Pons (tissue), 1 donor: ENCODE measurements around the gene PLA1A.
"Not testable (repeated sequence)": the region's sequence is repeated elsewhere in the genome, so short reads cannot be mapped to it uniquely, and the experiment has no call there.

Experiments used
- DNase-seq: peaks from one replicate; pipeline ENCODE4 v3.0.0-alpha.2; 2016; ENCODE audit warnings: low spot score

Gene PLA1A

GRCh38 chr3:119579366-119580066 is 18.2 kb upstream of the PLA1A start, which contains the start of gene ADPRH:
Gene ADPRH, plus strand, starts transcription at chr3:119579492. Its CDS starts 2,678 bp downstream, at chr3:119582170.
- DNase-seq: no peak

DNA sequence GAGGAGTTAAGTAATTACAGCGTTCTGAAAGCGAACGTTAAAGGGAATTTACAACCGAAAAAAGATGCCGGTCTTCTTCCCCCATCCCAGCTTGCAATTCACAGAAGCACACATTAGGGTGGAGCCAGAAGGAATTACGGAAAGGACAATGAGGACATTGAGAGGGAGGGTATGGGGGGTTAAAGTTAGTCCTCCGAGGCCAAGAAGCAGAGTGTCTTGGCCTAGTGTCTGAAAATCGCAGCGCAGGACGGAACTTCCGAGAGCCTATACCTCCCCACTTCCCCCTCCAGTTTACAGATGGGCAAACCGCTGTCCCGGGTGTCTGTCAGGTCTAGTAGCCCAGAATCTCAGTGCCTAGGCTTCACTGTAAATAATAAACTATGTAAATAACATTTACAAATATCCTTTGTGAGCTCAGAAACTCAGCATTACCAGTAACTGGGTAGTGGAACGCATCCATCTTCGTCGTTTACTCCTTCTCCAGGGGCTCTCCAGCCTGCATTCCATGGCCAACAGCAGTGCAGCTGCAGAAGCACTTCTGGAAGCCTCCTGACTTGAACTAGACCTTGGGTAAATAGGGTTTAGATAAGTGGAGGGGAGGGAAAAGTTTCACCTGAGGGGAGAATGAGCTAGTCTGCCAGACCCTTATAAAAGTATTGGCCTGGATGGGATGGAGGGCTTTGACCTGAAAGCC is 17.5 kb upstream of the PLA1A start:
- peak; percentile 37 for DNase-seq

GRCh38 chr3:119582178-119582577 is 15.5 kb upstream of the PLA1A start:
- DNase-seq: no peak

GRCh38 chr3:119585208-119585607 is 12.5 kb upstream of the PLA1A start:
- no peak for DNase-seq

- no peak for DNase-seq
Measured at GRCh38 chr3:119585856-119586570, 11.7 kb upstream of the PLA1A start.

DNA sequence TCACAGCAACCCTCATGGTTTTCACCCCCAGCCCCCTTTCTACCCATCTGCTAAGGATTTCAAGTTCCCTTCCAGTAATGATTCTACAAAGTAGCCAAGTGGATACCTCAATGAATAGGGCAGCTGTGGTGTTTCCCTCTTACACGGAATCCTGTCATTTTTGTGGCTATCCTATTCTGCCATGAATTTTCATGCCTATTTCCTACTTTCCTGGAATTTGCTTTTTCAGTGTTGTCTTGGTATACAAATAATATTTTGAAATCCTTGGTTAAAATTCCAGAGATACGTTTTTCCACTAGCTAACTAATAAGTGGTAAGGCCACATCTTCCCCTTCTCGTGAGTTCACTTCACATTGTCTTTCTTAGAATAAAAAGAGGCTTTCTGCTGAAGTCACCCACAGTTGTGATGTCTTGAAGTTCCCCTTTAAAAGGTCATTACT is 10.9 kb upstream of the PLA1A start:
- DNase-seq: no peak

DNA sequence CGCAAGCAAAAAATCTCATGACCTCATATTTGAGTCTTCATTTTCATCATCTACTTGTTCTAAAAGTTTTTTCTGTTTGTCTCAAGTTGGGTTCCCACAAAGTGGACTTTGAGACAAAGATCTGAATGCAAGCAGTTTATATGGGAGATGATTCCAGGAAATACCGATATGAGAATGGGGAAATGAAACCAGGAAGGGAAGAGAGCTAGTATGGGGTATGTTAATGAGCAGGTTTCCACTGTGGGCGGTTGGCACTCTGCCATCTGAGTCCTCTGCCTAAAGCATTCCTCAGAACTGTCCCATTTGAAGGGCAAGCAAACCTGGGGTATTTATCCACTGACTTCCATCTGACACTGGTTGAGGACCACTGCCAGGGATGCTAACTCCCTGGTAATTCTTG is 9.6 kb upstream of the PLA1A start:
- DNase-seq: peak; percentile 74

GRCh38 chr3:119589102-119589773 is 8.4 kb upstream of the PLA1A start:
- no peak for DNase-seq

GRCh38 chr3:119590706-119591105 is 7.0 kb upstream of the PLA1A start:
- no peak for DNase-seq

DNA sequence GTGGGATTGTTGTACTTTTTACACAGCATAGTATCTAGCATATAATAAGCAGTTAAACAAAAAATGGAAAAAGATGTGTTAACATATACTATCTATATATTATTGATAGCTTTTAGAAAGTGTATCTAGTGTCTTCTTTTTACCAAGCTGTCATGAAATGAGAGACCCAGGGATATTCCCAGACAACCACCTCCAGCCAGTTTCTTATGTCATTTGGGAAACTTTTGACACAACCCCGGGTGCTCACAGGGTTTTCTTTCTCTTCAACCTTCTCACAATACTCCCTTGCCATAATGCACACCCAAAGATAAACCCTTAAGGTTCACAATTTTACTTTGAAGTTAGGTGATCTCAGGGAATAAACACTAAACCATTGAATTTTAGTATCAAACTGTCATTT is 4.8 kb upstream of the PLA1A start:
- DNase-seq: no peak

GRCh38 chr3:119594066-119594465 is 3.6 kb upstream of the PLA1A start:
- DNase-seq: no peak

GRCh38 chr3:119594929-119595328 is 2.8 kb upstream of the PLA1A start:
- not testable (repeated sequence) for DNase-seq

DNA sequence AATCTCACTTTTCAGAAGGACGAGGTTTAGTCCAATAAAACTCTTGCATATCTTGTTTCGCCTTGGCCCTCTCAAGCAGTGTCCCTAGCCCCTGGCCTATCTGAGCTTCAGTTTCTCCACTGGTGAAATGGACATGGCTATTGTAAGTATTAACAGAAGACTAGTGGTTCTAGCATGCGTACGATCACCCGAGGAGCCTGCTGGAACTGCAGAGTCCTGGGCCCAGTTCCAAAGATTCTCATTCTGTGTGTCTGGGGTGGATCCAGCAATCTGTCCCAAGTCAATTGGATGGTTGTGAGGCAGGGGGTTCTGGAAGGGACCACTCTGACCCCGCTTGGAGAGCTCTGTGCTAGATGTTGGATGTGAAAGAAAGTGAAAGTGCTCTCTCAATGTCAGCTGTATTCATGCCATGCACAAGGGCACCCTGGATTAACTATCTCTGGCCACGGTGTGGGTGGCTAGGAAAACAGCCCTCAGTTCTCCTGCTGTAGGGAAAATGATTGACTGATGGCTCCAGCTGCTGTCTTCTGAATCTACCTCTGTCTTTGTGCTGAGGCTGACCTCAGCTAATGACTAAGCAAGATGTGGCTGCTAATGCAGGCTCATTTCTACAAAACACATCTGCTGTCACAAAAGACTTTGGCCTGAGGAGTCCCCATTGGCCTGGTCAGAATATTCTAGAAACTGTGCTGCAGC is 1.9 kb upstream of the PLA1A start:
- no peak for DNase-seq

- no peak for DNase-seq
Measured at GRCh38 chr3:119596398-119596797, 1.3 kb upstream of the PLA1A start.

DNA sequence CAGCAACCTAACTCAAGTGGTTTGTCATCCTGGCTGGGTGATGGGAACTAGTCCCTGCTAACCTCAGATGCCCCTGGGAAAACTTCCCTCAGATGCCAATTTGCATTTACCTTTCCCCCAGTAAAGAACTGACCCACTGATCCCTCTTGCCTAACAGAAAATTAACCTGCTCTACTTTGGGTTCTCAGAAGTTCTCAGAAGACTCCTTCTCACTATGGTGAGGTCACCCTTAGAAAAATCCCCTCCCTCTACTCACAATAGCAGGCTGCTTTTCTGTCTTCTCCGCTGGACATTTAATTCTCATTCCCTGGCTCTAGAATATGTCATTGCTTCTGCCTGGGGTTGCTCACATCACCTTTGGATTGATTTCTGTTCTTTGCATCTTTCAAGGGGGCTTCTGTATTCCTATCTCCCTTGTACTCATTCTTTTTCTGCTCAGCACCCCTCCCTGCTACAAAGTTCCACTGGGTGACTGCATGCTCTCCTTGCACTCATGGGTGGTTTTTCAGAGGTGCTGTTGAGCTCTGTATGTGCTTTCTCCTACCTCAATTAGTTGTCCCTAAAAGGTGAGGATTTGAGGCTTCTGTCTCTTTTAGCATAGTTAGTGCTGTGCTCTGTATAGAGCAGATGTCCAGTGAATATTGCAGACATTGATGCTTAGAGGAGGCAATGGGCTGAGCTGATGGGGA is 869 bp downstream of the PLA1A start:
- DNase-seq: no peak

- no peak for DNase-seq
Measured at GRCh38 chr3:119599558-119600174, 2.0 kb downstream of the PLA1A start.

GRCh38 chr3:119600732-119601131 is 3.0 kb downstream of the PLA1A start:
- no peak for DNase-seq

- no peak for DNase-seq
Measured at GRCh38 chr3:119601154-119601553, 3.5 kb downstream of the PLA1A start.

DNA sequence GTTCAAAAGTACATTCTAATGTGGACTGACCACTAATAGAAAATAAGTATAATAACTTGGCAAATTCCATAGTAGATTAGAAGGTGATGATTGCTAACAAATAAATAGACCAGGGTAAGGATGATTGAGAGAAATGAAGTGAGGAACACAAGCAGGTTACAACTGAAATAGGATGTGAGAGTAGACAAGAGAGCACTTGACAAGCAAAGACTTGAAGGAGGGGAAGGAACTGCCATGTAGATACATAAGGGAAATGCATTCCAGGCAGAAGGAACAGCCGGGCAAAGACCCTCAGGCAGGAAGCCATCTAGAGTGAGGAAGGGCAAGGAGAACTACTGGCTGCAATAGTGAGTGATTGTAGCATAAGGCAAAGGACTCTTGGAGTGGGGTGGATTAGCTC is 5.0 kb downstream of the PLA1A start:
- no peak for DNase-seq

- no peak for DNase-seq
Measured at GRCh38 chr3:119604878-119605277, 7.2 kb downstream of the PLA1A start.
